A549 (cell line): ENCODE results near the gene GFER.

Experiments used
- CTCF ChIP-seq: fragments of >200 bp; sonication (Bioruptor Twin); formaldehyde crosslinking; IDR thresholded peaks from 3 replicates; pipeline ENCODE4 v1.5.1; 2016
- FOSL2 ChIP-seq, 2 experiments: fragments of 450-650 bp in 1 of 2; fragments of >200 bp in 1 of 2; sonication (Bioruptor Twin) in 1 of 2; formaldehyde crosslinking; IDR thresholded peaks; 2 replicates each; pipeline versions ENCODE4 v1.5.0 to v1.6.1; 2016 to 2020; ENCODE audit warnings: mild to moderate bottlenecking in 1 of 2, moderate library complexity in 1 of 2
- MAZ ChIP-seq: fragments of 150-350 bp; IDR thresholded peaks from 2 replicates; pipeline ENCODE4 v1.6.1; 2014; ENCODE audit warnings: antibody characterized with exemption, low read depth, low read length, borderline replicate concordance
- MYC ChIP-seq: IDR thresholded peaks from 2 replicates; pipeline ENCODE4 v1.6.1; 2012; ENCODE audit warnings: mild to moderate bottlenecking, inconsistent platforms, low read length, improper control_type of control experiment, borderline replicate concordance
- POLR2A ChIP-seq: IDR thresholded peaks from 2 replicates; pipeline ENCODE4 v1.6.1; 2012; ENCODE audit warnings: mild to moderate bottlenecking, low read length

- no peak for TF ChIP-seq CTCF
- no peak for TF ChIP-seq MYC
- no peak for TF ChIP-seq POLR2A
- TF ChIP-seq FOSL2 (IDR thresholded peaks at IDR 0.05) = no peak
- TF ChIP-seq FOSL2 (CRISPR knock-in tag; IDR thresholded peaks at IDR 0.05) = no peak
- no peak for TF ChIP-seq MAZ
These were observed 8.4 kb upstream of the GFER start for GRCh38 chr16:1975432-1976215.
